ENCODE measurements around the gene OVOL2. TPM values are rescaled to one million over a fixed set of nuclear protein-coding genes. Genes with fewer than 3 reads are reported as not detected.

The OVOL2 gene
- polyA plus RNA-seq, 1 of the 3 experiments (the other 2 are of a cell fraction): not detected

DNA sequence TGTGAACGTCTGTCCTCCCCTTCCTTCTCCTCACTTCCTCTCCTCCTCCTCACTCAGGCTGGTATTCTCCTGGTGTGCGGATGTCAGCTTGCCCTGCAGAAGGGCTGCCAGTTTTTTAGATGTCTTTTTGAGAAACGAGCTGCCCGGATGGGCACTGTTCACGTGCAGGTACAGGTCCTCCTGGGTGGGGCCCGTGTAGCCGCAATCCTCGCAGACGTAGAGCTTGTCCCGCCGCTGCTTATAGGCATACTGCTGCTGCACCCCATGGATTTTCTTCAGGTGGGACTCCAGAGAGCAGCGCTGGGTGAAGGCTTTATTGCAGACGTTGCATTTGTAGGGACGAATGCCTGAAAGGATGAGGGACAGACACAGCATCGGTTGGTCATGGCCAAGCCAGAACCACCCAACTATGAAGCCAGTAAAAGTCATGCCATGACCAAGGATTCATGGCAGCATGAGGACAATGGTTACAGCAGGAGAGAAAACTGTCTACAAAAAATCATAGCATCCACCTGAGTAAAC is 33.0 kb downstream of the OVOL2 start:
- 42% methylated on average over 15 of the region's 15 CpGs for WGBS (ENCODE audit: low lambda C conversion rate)
- POLR2A ChIA-PET: no interaction called here
- no peaks in the 10 kb centered on the region for H3K4me1 ChIP-seq (ENCODE audit: control insufficient read depth in 1 of 2, insufficient read depth in 2 of 2, low read depth in 1 of 2, low read length in 1 of 2)

DNA sequence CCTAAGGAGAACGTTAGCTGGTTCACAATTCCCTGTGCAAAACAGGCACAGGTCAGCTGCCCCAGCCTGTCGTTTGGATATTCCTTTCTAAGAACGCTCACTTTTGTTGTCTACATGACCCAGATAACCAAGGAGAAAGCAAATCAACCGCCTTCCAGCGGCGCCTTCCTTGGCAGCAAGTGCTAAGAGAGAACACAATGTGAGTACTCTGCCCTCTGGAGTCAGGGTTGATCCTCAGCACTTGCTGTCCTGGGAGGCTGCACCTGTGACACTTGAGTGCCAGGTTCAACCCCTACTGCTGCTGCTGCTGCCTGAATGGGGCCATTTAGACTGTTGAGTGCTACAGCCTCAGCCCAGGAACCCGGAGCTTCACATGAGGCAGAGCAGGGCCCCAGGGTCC is 36.8 kb downstream of the OVOL2 start:
- no peaks in the 10 kb centered on the region for H3F3A ChIP-seq (replicated peaks; ENCODE audit: insufficient read depth)
- H3K4me1 ChIP-seq (ENCODE audit: control insufficient read depth in 1 of 2, insufficient read depth in 2 of 2, low read depth in 1 of 2, low read length in 1 of 2): no peaks in the 10 kb centered on the region
- no peak overlapping the region for H3K4me3 ChIP-seq (ENCODE audit: low read depth in 2 of 2, low read length in 1 of 2)
- no peaks in the 10 kb centered on the region for H3K36me3 ChIP-seq (replicated peaks in 1 of 2; ENCODE audit: control insufficient read depth in 1 of 2, insufficient read depth in 2 of 2, low read length in 1 of 2)
- TF ChIP-seq TAF1 (IDR thresholded peaks at IDR 0.05; ENCODE audit: borderline replicate concordance, low read depth, low read length) (no peak), NRF1 (IDR thresholded peaks at IDR 0.05; ENCODE audit: low read depth, low read length) (no peak), SIN3A (IDR thresholded peaks at IDR 0.05; ENCODE audit: borderline replicate concordance, low read depth, low read length) (no peak), FOXM1 (IDR thresholded peaks at IDR 0.05; ENCODE audit: low read depth) (no peak), TEAD4 (IDR thresholded peaks at IDR 0.05; ENCODE audit: borderline replicate concordance, insufficient read depth) (no peak), EZH2phosphoT487 (IDR thresholded peaks at IDR 0.05; ENCODE audit: borderline replicate concordance, low read depth) (no peak), YY1 (IDR thresholded peaks at IDR 0.05; ENCODE audit: low read depth) (no peak), RAD21 (IDR thresholded peaks at IDR 0.05; ENCODE audit: low read length) (no peak), SMC3 (IDR thresholded peaks at IDR 0.05; ENCODE audit: low read depth, low read length) (no peak), MEF2A (IDR thresholded peaks at IDR 0.05; ENCODE audit: borderline replicate concordance, low read depth) (no peak), GABPA (IDR thresholded peaks at IDR 0.05; ENCODE audit: low read depth) (no peak), MXI1 (IDR thresholded peaks at IDR 0.05; ENCODE audit: low read depth, low read length) (no peak)
- TF ChIP-seq, protein P1, sequence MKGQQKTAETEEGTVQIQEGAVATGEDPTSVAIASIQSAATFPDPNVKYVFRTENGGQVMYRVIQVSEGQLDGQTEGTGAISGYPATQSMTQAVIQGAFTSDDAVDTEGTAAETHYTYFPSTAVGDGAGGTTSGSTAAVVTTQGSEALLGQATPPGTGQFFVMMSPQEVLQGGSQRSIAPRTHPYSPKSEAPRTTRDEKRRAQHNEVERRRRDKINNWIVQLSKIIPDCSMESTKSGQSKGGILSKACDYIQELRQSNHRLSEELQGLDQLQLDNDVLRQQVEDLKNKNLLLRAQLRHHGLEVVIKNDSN (IDR thresholded peaks at IDR 0.05; ENCODE audit: borderline replicate concordance, low read depth): no peak
- TF ChIP-seq, protein P2, sequence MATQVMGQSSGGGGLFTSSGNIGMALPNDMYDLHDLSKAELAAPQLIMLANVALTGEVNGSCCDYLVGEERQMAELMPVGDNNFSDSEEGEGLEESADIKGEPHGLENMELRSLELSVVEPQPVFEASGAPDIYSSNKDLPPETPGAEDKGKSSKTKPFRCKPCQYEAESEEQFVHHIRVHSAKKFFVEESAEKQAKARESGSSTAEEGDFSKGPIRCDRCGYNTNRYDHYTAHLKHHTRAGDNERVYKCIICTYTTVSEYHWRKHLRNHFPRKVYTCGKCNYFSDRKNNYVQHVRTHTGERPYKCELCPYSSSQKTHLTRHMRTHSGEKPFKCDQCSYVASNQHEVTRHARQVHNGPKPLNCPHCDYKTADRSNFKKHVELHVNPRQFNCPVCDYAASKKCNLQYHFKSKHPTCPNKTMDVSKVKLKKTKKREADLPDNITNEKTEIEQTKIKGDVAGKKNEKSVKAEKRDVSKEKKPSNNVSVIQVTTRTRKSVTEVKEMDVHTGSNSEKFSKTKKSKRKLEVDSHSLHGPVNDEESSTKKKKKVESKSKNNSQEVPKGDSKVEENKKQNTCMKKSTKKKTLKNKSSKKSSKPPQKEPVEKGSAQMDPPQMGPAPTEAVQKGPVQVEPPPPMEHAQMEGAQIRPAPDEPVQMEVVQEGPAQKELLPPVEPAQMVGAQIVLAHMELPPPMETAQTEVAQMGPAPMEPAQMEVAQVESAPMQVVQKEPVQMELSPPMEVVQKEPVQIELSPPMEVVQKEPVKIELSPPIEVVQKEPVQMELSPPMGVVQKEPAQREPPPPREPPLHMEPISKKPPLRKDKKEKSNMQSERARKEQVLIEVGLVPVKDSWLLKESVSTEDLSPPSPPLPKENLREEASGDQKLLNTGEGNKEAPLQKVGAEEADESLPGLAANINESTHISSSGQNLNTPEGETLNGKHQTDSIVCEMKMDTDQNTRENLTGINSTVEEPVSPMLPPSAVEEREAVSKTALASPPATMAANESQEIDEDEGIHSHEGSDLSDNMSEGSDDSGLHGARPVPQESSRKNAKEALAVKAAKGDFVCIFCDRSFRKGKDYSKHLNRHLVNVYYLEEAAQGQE (IDR thresholded peaks at IDR 0.05; ENCODE audit: low read depth, low read length): no peak
- TF ChIP-seq, protein P3, sequence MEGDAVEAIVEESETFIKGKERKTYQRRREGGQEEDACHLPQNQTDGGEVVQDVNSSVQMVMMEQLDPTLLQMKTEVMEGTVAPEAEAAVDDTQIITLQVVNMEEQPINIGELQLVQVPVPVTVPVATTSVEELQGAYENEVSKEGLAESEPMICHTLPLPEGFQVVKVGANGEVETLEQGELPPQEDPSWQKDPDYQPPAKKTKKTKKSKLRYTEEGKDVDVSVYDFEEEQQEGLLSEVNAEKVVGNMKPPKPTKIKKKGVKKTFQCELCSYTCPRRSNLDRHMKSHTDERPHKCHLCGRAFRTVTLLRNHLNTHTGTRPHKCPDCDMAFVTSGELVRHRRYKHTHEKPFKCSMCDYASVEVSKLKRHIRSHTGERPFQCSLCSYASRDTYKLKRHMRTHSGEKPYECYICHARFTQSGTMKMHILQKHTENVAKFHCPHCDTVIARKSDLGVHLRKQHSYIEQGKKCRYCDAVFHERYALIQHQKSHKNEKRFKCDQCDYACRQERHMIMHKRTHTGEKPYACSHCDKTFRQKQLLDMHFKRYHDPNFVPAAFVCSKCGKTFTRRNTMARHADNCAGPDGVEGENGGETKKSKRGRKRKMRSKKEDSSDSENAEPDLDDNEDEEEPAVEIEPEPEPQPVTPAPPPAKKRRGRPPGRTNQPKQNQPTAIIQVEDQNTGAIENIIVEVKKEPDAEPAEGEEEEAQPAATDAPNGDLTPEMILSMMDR (IDR thresholded peaks at IDR 0.05): no peak
- TF ChIP-seq, protein P4, sequence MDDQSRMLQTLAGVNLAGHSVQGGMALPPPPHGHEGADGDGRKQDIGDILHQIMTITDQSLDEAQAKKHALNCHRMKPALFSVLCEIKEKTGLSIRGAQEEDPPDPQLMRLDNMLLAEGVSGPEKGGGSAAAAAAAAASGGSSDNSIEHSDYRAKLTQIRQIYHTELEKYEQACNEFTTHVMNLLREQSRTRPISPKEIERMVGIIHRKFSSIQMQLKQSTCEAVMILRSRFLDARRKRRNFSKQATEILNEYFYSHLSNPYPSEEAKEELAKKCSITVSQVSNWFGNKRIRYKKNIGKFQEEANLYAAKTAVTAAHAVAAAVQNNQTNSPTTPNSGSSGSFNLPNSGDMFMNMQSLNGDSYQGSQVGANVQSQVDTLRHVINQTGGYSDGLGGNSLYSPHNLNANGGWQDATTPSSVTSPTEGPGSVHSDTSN (IDR thresholded peaks at IDR 0.05): no peak
- TF ChIP-seq, protein P5, sequence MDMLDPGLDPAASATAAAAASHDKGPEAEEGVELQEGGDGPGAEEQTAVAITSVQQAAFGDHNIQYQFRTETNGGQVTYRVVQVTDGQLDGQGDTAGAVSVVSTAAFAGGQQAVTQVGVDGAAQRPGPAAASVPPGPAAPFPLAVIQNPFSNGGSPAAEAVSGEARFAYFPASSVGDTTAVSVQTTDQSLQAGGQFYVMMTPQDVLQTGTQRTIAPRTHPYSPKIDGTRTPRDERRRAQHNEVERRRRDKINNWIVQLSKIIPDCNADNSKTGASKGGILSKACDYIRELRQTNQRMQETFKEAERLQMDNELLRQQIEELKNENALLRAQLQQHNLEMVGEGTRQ (IDR thresholded peaks at IDR 0.05; ENCODE audit: borderline replicate concordance, low read depth, low read length): no peak
- no peak overlapping the region for H2AFZ ChIP-seq (ENCODE audit: low read depth)
- no peaks in the 10 kb centered on the region for H4K20me1 ChIP-seq (ENCODE audit: insufficient read depth)
- H3K9me3 ChIP-seq: no peaks in the 10 kb centered on the region
- H3K4me2 ChIP-seq: no peak overlapping the region
- no peak for DNase-seq
- 56% methylated on average over 7 of the region's 7 CpGs for WGBS (ENCODE audit: low lambda C conversion rate)
- H3K79me2 ChIP-seq (ENCODE audit: insufficient read depth): no peaks in the 10 kb centered on the region
- H3K9ac ChIP-seq: no peak overlapping the region
- no peak overlapping the region for H3K27ac ChIP-seq (ENCODE audit: low read depth in 2 of 2, low read length in 1 of 2)
- ChIA-PET POLR2A (no interaction called here), CTCF (no interaction called here)
- H3K9me2 ChIP-seq: no peaks in the 10 kb centered on the region
- H3K27me3 ChIP-seq (ENCODE audit: insufficient read depth): no peaks in the 10 kb centered on the region

More for the DNA sequence above, 33.0 kb downstream of the OVOL2 start:
- no peak overlapping the region for H2AFZ ChIP-seq (ENCODE audit: low read depth)
- CTCF ChIA-PET: no interaction called here
- no peak for DNase-seq
- no peak overlapping the region for H3K27ac ChIP-seq (ENCODE audit: low read depth in 2 of 2, low read length in 1 of 2)
- no peaks in the 10 kb centered on the region for H3K27me3 ChIP-seq (ENCODE audit: insufficient read depth)
- no peak for TF ChIP-seq ELF1 (IDR thresholded peaks at IDR 0.05)
- TF ChIP-seq MEF2A (IDR thresholded peaks at IDR 0.05; ENCODE audit: borderline replicate concordance, low read depth): no peak
- TF ChIP-seq TAF1 (IDR thresholded peaks at IDR 0.05; ENCODE audit: borderline replicate concordance, low read depth, low read length): no peak
- no peak overlapping the region for H3K4me2 ChIP-seq
- H3K79me2 ChIP-seq (ENCODE audit: insufficient read depth): no peaks in the 10 kb centered on the region
- no peaks in the 10 kb centered on the region for H3K9me3 ChIP-seq
- H3K9ac ChIP-seq: no peak overlapping the region
- no peaks in the 10 kb centered on the region for H3F3A ChIP-seq (replicated peaks; ENCODE audit: insufficient read depth)
- no peak overlapping the region for H3K4me3 ChIP-seq (ENCODE audit: low read depth in 2 of 2, low read length in 1 of 2)
- no peaks in the 10 kb centered on the region for H3K9me2 ChIP-seq
- no peaks in the 10 kb centered on the region for H3K36me3 ChIP-seq (replicated peaks in 1 of 2; ENCODE audit: control insufficient read depth in 1 of 2, insufficient read depth in 2 of 2, low read length in 1 of 2)
- H4K20me1 ChIP-seq (ENCODE audit: insufficient read depth): no peaks in the 10 kb centered on the region
